NCI-H524 treated with DMSO at 0.1 percent for 48 hours (cell line): ENCODE data around the gene GALNT10.

Source experiments
- DNase-seq: peaks from one replicate; lab custom pipeline; 2025; lab: John Stamatoyannopoulos, UW

The GALNT10 gene

GRCh38 chr5:154384480-154385235 is 194.1 kb downstream of the GALNT10 start:
- no peak for DNase-seq

DNA sequence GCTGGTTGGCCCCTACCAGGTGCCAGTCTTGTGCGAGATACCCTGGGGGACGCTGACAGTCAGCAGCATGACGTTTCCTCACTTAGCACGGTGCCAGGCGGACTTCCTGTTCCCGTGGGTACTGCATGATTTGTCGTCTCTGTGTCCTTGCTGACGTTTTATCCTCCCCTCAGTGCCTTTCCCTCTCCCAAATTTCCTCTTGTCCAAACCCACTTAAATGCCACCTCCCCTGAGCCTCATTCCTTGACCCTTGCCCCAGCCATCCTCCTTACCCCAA is 194.6 kb downstream of the GALNT10 start:
- no peak for DNase-seq

- DNase-seq: no peak
Observed at GRCh38 chr5:154386952-154387629, 196.6 kb downstream of the GALNT10 start.

- no peak for DNase-seq
Observed at GRCh38 chr5:154388842-154389241, 198.3 kb downstream of the GALNT10 start.

DNA sequence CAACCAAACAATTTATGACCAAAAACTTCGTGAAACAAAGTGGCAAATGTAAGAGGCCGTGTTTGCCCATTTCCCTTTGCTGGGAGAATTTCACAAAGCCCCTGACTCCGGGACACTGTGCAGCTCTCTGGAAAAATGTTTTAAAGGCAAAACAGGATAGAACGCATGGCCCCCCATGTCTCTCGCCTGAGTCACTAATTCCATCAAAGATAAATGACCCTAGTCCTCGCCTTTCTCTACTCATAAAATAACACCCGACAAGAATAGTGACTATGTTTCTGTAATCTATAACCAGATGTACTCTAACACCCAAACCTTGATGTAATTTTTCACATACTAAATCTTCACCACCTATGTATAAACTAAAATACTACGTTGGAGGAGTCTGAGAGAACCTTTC is 199.6 kb downstream of the GALNT10 start:
- DNase-seq: no peak

GRCh38 chr5:154390746-154391359 is 200.3 kb downstream of the GALNT10 start:
- no peak for DNase-seq

DNA sequence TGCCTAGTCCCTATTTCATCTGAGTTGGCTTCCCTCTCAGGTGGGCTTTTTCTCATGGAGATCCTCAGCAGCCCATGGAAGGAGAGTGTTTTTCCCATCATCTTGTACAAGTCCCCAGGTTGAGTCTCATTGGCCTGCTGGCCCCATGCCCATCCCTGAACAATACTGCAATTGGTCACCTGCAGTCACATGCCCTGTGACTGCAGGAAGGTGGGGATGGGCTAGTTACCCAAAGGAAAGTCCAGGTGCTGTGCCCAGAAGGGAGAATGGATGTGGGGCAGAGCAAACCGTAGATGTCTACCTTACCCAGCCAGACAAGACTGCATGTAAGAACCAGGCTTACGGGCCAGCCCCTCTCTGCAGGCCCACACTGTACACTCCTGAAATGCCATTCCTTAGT is 201.3 kb downstream of the GALNT10 start:
- no peak for DNase-seq

DNA sequence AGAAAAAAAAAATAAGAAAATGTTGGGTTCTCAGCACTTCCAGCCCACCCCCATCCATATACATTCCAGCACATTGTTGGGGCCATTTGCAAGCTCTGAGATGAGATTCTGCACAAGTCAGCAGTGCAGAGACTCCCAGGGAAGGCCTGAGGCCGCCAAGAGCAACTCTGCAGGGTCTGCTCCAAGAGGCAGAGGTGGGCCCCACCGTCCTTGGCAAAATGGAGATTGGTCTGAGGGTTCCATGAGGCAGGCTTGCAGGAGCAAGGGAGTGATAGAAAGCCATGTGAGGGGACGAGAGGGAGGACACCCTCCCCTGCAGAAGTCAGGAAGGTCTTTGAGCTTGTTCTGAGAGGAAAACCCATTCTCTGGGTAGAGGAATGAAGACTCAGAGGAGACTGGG is 203.3 kb downstream of the GALNT10 start:
- DNase-seq: no peak

DNA sequence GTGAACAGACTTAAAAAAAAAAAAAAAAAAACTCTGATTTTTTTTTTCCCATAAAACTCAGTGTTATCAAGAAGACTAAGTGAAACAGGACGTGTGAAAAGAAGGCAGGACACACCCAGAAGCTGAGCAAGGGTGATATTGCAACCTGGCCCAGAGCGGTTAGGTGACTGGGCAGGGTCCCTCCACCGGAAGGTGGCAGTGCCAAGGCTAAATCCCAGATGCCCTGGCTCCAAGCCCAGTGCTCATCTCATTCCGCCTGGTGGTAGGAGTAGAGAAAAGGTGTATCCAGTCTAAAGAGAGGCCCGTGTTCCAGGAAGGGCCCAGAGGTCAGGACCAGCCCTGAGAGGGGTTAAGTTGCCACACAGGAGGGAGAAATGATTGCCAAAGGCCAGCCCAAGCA is 203.8 kb downstream of the GALNT10 start:
- DNase-seq: no peak

DNA sequence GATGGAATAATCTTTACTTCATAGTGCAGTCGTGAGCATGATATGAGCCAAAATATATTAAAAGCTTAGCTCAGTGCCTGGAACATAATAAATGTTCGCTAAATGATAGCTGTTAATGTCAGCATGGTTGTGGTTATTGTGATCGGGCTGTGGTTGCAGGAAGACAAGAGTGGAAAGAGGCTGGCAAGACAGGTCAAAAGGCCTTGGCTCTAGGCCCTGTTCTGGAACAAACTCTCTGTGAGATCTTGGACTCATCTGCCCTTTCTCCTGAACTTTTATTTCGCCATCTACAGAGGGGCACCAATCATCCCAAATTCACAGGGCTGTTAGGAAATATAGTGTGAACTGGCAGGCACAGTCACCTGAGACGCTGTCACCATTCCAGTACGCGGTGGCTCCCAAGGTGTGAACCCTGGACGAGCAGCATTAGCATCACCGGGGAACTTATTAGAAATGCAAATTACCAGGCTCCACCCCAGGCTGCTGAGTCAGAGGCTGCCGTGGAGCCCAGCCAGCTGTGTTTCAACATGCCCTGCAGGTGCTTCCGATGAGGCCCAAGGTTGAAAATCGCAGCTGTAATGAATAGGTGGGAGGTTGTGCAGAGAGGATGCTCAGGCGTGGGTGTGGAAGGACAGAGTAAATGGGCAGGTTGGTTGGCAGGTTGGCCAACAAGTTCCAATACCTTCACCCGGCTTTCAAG is 205.0 kb downstream of the GALNT10 start:
- DNase-seq: no peak

DNA sequence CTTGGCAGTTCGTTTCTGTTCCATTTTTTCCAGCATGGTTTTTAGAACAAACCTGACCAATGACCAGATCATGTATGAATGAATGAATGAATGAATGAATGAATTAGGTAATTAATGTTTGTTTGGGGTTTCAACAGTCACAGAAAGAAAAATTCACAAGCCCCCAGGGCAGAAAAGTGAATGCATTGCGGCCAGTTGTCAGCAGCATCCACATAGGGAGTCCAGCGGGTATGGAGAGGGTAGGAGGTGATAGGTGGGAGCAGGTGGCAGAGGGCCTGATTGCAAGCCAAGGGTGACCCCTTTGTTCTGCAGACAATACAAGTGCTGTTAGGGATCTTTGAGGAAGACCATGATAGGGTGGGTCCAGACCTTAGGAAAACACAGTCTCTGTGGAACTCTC is 205.6 kb downstream of the GALNT10 start:
- DNase-seq: no peak

DNA sequence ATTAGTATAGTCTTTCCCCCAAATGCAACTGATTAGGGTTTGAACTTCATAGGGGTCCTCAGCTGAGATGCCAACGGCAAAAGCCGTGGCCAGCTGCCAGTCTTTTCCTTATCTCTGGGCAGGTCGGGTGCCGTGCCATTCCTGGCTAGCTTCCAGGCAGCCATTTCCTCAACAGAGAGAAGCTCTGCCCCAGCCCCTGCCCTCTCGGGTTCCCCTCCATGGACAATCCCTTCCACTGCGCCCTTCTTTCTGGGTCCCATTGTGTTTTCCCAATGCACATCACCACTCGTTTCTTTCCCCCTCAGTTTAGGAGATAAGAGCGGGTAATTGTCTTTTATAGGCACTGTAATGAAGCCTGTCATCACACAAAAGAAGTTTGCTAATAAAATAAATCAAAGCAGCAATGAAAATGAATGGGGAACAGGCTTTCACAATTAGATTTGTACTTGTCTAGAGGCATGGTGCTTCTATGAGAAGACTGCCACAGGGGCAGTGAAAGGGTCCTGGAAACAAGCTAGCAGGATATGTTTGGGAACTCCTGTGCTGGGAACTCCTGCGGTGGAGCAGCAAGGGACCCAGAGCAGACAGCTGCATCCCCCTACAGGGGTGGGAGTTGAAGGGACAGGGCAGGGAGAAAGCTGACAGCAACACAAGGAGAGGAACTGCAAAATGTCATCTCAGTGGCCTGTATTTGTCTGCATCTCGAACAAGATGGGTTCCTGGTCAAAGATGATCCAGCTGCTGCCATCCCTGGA is 207.3 kb downstream of the GALNT10 start:
- no peak for DNase-seq

DNA sequence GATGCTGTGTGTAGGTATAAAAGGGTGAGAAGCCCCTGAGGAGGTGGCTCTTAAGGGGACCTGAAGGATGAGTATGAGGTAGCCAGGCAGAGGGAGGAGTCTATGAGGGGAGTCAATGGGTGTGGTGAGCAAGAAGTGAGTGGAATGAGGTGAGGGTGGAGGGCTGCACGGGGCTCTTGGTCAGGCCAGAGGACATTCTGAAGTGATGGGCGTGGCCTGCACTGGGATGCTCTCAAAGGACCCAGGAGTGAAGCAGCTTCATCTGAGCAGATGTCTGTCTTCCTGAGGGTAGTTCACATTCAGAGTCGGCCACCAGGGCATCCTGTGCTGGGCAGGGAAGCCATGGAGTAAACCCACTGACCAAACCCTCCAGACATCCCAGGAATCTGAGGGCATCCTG is 210.1 kb downstream of the GALNT10 start:
- no peak for DNase-seq

DNA sequence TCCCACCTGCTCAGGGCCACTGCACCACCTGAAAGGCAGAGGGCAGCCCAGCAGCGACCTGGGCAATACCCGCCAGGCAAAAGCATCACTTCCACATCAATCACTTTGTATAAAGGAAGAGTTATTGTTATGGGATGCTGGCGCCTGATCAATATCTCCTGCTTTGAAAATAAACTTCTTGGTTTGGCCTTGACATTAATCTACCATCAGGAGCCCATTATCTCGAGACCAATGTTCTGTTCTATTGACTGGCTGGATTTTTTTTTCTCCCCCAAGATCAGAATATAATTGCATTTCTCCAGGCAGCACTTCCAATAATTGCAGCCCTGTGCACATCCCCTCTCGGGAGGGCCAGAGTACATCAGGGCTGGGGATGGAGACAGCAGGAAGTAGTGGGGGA is 210.8 kb downstream of the GALNT10 start:
- DNase-seq: no peak

- no peak for DNase-seq
Observed at GRCh38 chr5:154401931-154402330, 211.4 kb downstream of the GALNT10 start.

- no peak for DNase-seq
Observed at GRCh38 chr5:154402611-154403010, 212.1 kb downstream of the GALNT10 start.

DNA sequence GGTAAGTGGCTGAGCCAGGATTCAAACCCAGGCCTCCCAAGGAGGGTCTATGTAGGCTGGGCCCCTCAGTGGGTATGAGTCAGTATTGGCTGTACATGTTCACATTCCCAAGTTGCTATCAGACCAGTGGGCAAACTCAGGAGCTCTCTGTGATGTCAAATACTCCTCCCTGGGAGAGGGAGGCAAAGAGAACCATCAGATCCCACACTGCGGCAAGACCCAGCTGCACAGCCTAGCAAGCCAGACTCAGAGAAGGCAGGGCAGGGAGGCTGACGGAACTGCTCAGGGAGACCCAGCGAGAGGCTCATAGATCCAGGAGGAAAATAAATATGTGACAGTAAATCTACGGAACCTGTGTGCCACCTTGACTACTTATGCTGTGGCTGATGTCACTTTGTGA is 212.7 kb downstream of the GALNT10 start:
- DNase-seq: no peak

- no peak for DNase-seq
Observed at GRCh38 chr5:154403776-154404387, 213.3 kb downstream of the GALNT10 start.

DNA sequence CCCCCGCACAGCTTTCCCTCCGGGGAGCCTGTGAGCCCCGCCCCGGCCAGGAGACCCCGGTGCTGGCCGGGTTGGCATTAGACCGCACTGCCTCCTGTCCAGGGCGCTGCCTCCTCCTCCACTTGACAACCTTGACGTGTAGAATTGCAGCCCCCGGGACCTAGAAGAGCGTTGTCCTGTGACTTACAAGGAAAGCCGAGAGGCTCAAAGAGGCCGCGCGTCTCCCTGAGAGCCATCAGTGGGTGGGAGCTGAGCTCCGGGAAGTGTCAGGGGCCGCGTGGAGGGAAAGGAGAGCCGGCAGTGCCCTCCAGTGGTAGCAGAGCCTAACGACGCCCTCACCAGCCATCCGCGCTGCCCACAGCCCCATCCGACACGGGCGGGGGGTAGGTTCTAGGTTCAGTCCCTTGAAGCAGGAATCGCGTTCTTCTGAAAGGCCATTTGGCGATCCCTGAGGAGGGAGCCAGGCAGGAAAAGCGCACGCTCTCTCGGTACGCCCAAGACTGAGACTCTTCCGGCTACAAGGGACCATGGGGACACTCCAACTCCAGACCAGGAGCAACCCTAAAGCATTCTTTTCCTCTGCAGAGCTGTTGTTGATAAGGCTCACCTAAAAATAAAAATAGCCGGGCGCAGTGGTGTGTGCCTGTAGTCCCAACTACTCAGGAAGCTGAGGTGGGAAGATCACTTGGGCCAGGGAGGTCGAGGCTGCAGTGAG is 214.7 kb downstream of the GALNT10 start:
- DNase-seq: peak; percentile 18

DNA sequence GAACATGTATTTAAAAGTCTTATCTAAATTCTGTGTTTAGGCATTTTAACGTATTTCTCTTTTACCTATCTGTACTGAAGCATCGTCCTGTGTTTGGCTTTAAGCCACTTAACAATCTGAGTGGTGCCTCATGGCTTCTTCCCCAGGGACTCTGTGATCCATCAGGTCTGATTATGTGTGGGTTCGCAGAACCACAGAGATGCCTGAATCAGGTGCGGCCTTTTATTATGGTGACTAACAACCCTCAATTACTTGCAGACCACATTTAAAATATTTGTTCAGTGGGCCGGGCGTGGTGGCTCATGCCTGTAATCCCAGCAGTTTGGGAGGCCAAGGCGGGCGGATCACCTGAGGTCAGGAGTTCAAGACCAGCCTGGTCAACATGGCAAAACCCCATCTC is 215.7 kb downstream of the GALNT10 start:
- DNase-seq: no peak

GRCh38 chr5:154406826-154407225 is 216.3 kb downstream of the GALNT10 start:
- no peak for DNase-seq
